IMR-90 (cell line): Measurements from ENCODE around the gene MSI2. TPM values are rescaled to one million over a fixed set of nuclear protein-coding genes. Genes with fewer than 3 reads are reported as not detected.

Experiments used
- ATAC-seq: fragments of 200-7000 bp; cut with Tn5 transposase; 2 replicates; pipeline ENCODE4 v1.9.1; 2020; ENCODE audit warnings: low read depth, mild to moderate bottlenecking, moderate library complexity
- BruUV-seq: library from RNA; stranded (reverse); fragments of 400-500 nt; replicated peaks from 2 replicates; lab custom pipeline; 2021; lab: Mats Ljungman, UMichigan
- CTCF ChIA-PET: fragments of 300-600 bp; formaldehyde crosslinking; extraction: SDS; loops from one replicate; lab custom pipeline; 2021; ENCODE audit warnings: antibody characterized with exemption; lab: Yijun Ruan, JAX
- POLR2A ChIA-PET: fragments of 300-600 bp; sonication (Branson Sonifier 250); formaldehyde crosslinking; loops from one replicate; lab custom pipeline; 2022; ENCODE audit warnings: antibody characterized with exemption; ENCODE audit not compliant: unreplicated experiment; lab: Charles Lee
- DNase-seq: peaks from one replicate; pipeline ENCODE4 v3.0.0; 2013
- H2AFZ ChIP-seq: replicated peaks from 2 replicates; pipeline ENCODE3; 2013; ENCODE audit warnings: low read length, mild to moderate bottlenecking; ENCODE audit not compliant: poor library complexity
- H2AK5ac ChIP-seq: 2 replicates; pipeline ENCODE4 v1.6.1; 2013; ENCODE audit warnings: low read depth, low read length, inconsistent platforms
- H2AK9ac ChIP-seq: replicated peaks from 2 replicates; pipeline ENCODE3; 2013; ENCODE audit warnings: mild to moderate bottlenecking, low read depth, low read length, moderate library complexity; ENCODE audit not compliant: poor library complexity
- H2BK120ac ChIP-seq: 2 replicates; pipeline ENCODE4 v1.6.1; 2013; ENCODE audit warnings: low read depth, low read length, inconsistent platforms
- H2BK15ac ChIP-seq: 3 replicates; pipeline ENCODE4 v1.6.1; 2013; ENCODE audit warnings: low read depth, low read length, inconsistent platforms
- H2BK20ac ChIP-seq: 2 replicates; pipeline ENCODE4 v1.6.1; 2013; ENCODE audit warnings: low read depth, mild to moderate bottlenecking, inconsistent platforms, low read length, moderate library complexity
- H2BK5ac ChIP-seq: 2 replicates; pipeline ENCODE4 v1.6.1; 2013; ENCODE audit warnings: mild to moderate bottlenecking, low read depth, low read length, inconsistent platforms; ENCODE audit not compliant: poor library complexity, severe bottlenecking
- H3K14ac ChIP-seq: replicated peaks from 2 replicates; pipeline ENCODE4 v1.6.1; 2013; ENCODE audit warnings: low read depth, low read length, inconsistent platforms
- H3K18ac ChIP-seq: 2 replicates; pipeline ENCODE4 v1.6.1; 2013; ENCODE audit warnings: low read depth, low read length, control low read depth
- H3K23ac ChIP-seq: 2 replicates; pipeline ENCODE4 v1.6.1; 2013; ENCODE audit warnings: low read depth, low read length, inconsistent platforms
- H3K27ac ChIP-seq: 2 replicates; pipeline ENCODE4 v1.5.1; 2013; ENCODE audit warnings: mild to moderate bottlenecking, control low read depth, low read length; ENCODE audit not compliant: insufficient read depth
- H3K27me3 ChIP-seq: 2 replicates; pipeline ENCODE4 v1.6.1; 2013; ENCODE audit warnings: low read length; ENCODE audit not compliant: control insufficient read depth, insufficient read depth
- H3K36me3 ChIP-seq: 2 replicates; pipeline ENCODE4 v1.6.1; 2013; ENCODE audit warnings: low read length, mixed read lengths; ENCODE audit not compliant: control insufficient read depth, insufficient read depth
- H3K4ac ChIP-seq: 2 replicates; pipeline ENCODE4 v1.6.1; 2013; ENCODE audit warnings: low read depth, low read length, inconsistent platforms
- H3K4me1 ChIP-seq: 2 replicates; pipeline ENCODE4 v1.6.1; 2013; ENCODE audit warnings: low read length, mixed read lengths; ENCODE audit not compliant: control insufficient read depth, insufficient read depth
- H3K4me2 ChIP-seq: 2 replicates; pipeline ENCODE4 v1.6.1; 2013; ENCODE audit warnings: low read depth, mild to moderate bottlenecking, control low read depth, low read length, moderate library complexity
- H3K4me3 ChIP-seq: 2 replicates; pipeline ENCODE4 v1.5.1; 2013; ENCODE audit warnings: low read depth, mild to moderate bottlenecking, control low read depth, low read length, moderate library complexity; ENCODE audit not compliant: insufficient read depth
- H3K56ac ChIP-seq: 2 replicates; pipeline ENCODE4 v1.6.1; 2013; ENCODE audit warnings: low read length, inconsistent platforms; ENCODE audit not compliant: insufficient read depth; ENCODE audit errors: extremely low read depth
- H3K79me1 ChIP-seq, 2 experiments: 2 replicates each; pipeline ENCODE4 v1.6.1; 2013; ENCODE audit warnings: low read length in 2 of 2, inconsistent platforms in 1 of 2, low read depth in 1 of 2
- H3K9ac ChIP-seq: 2 replicates; pipeline ENCODE4 v1.6.1; 2013; ENCODE audit warnings: low read depth, low read length, control low read depth
- H3K9me1 ChIP-seq: 2 replicates; pipeline ENCODE4 v1.6.1; 2013; ENCODE audit warnings: low read length, inconsistent platforms; ENCODE audit not compliant: insufficient read depth
- H3K9me3 ChIP-seq: 2 replicates; pipeline ENCODE4 v1.6.1; 2013; ENCODE audit warnings: low read length; ENCODE audit not compliant: control insufficient read depth, insufficient read depth
- H4K20me1 ChIP-seq: 2 replicates; pipeline ENCODE4 v1.6.1; 2013; ENCODE audit warnings: low read length, inconsistent platforms; ENCODE audit not compliant: insufficient read depth
- H4K5ac ChIP-seq: 2 replicates; pipeline ENCODE4 v1.6.1; 2013; ENCODE audit warnings: mild to moderate bottlenecking, low read depth, low read length, control low read depth
- H4K8ac ChIP-seq, 2 experiments: 2 replicates each; pipeline ENCODE4 v1.6.1; 2013; ENCODE audit warnings: low read depth in 2 of 2, low read length in 2 of 2, control low read depth in 1 of 2, inconsistent platforms in 1 of 2
- H4K91ac ChIP-seq: 2 replicates; pipeline ENCODE4 v1.6.1; 2013; ENCODE audit warnings: low read depth, low read length, inconsistent platforms; ENCODE audit not compliant: insufficient read depth
- BHLHE40 ChIP-seq: fragments of 150-350 bp; IDR thresholded peaks from 2 replicates; pipeline ENCODE4 v1.6.1; 2016; ENCODE audit warnings: mild to moderate bottlenecking, low read depth, low read length
- CHD1 ChIP-seq: IDR thresholded peaks from 2 replicates; pipeline ENCODE4 v1.6.1; 2012; ENCODE audit warnings: low read depth, low read length, improper control_type of control experiment
- MAFK ChIP-seq: IDR thresholded peaks from 2 replicates; pipeline ENCODE4 v1.6.1; 2012; ENCODE audit warnings: low read depth, low read length, improper control_type of control experiment
- POLR2A ChIP-seq: IDR thresholded peaks from 2 replicates; pipeline ENCODE4 v1.6.1; 2012; ENCODE audit warnings: mild to moderate bottlenecking, low read depth, low read length
- WGBS, 2 experiments: methylation state at CpG; one replicate each; pipeline versions ENCODE4 v1.1.5 to v1.1.7; 2013; ENCODE audit warnings: missing lambda C conversion rate in 2 of 2; ENCODE audit not compliant: insufficient read length in 1 of 2; ENCODE audit errors: extremely low coverage in 2 of 2; 5-methylcytosine and 5-hydroxymethylcytosine counted together
- dilution Hi-C: fragments of 300-500 bp; cut with HindIII; formaldehyde crosslinking; loops from one replicate; pipeline ENCODE4 v1.14.3; 2018; ENCODE audit warnings: low sequenced_read_pairs; ENCODE audit not compliant: unreplicated experiment
- in situ Hi-C: fragments of 300-500 bp; cut with MboI; formaldehyde crosslinking; loops from 3 replicates; pipeline ENCODE4 v1.14.3; 2019; ENCODE audit warnings: low sequenced_read_pairs, inconsistent platforms, mixed read lengths
- intact Hi-C: fragments of 100-400 bp; cut with micrococcal nuclease; formaldehyde crosslinking; loops from 2 replicates; pipeline ENCODE4 v1.10.0; 2022
- polyA plus RNA-seq, 3 experiments: library from polyadenylated mRNA; depleted of rRNA; stranded (reverse); fragments of >200 nt; gene quantifications; 2 replicates each; pipeline ENCODE4 v1.2.3, GENCODE V29; 2012; ENCODE audit warnings: low replicate concordance in 1 of 3
- total RNA-seq: library from RNA; depleted of rRNA; stranded (reverse); fragments of >200 nt; gene quantifications from 2 replicates; pipeline ENCODE4 v1.2.3, GENCODE V29; 2012

Gene MSI2
- total and polyA plus RNA-seq, 2 of the 4 experiments (the other 2 are of a cell fraction) = 13.0 to 16.0 TPM

- H3K4me2 ChIP-seq = no peak overlapping the region
- H3K36me3 ChIP-seq = no peaks in the 10 kb centered on the region
- no peak overlapping the region for H3K4me3 ChIP-seq
- WGBS, 2 experiments = 61% methylated on average over 3 of the region's 7 CpGs; no CpG with 5 or more reads in 1 of the 2 experiments
- ATAC-seq = no peak
- no peak overlapping the region for H2AFZ ChIP-seq
- H3K23ac ChIP-seq = no peak overlapping the region
- no peaks in the 10 kb centered on the region for H3K4me1 ChIP-seq
- no peaks in the 10 kb centered on the region; the same call in 1 of the 2 replicates for H3K9me1 ChIP-seq
- no peak overlapping the region for H3K56ac ChIP-seq
- dilution Hi-C loops (no loop called here), intact Hi-C loops (no loop called here), in situ Hi-C loops (no loop called here)
- no peak overlapping the region for H2AK9ac ChIP-seq
- no peak overlapping the region for H2BK120ac ChIP-seq
- no peak overlapping the region for H2AK5ac ChIP-seq
- H3K9ac ChIP-seq = no peak overlapping the region
- no TSS peak for BruUV-seq
- TF ChIP-seq MAFK = no peak
- TF ChIP-seq POLR2A = no peak
- TF ChIP-seq CHD1 = no peak
- no peak for TF ChIP-seq BHLHE40
- H3K79me1 ChIP-seq = no peaks in the 10 kb centered on the region
- no peak overlapping the region for H4K5ac ChIP-seq
- H3K18ac ChIP-seq = no peak overlapping the region
- H2BK5ac ChIP-seq = no peak overlapping the region
- H4K8ac ChIP-seq = no peak overlapping the region
- peaks cover 28% of the 10 kb centered on the region for H3K27me3 ChIP-seq
- H3K14ac ChIP-seq = no peak overlapping the region
- no peak overlapping the region for H3K4ac ChIP-seq
- H3K9me3 ChIP-seq = 0 out of 2 replicates have a peak, but pooled peaks cover 1% of the 10 kb centered on the region
- no peak overlapping the region for H2BK20ac ChIP-seq
- DNase-seq = no peak
- CTCF ChIA-PET = no interaction called here
- POLR2A ChIA-PET = no interaction called here
- H4K20me1 ChIP-seq = no peaks in the 10 kb centered on the region
- H2BK15ac ChIP-seq = no peak overlapping the region
- H4K91ac ChIP-seq = no peak overlapping the region
- no peak overlapping the region for H3K27ac ChIP-seq
These were observed 440.9 kb downstream of the MSI2 start for GRCh38 chr17:57697197-57697596.
